Osteoblast (primary cell): ENCODE data around the gene NFS1. TPM values are rescaled to one million over a fixed set of nuclear protein-coding genes. Genes with fewer than 3 reads are reported as not detected.

Experiments
- DNase-seq: peaks from one replicate; pipeline ENCODE4 v3.0.0; 2011; ENCODE audit warnings: low spot score, mixed read lengths; ENCODE audit not compliant: insufficient read length; ENCODE audit errors: missing footprints
- H2AFZ ChIP-seq: 2 replicates; pipeline ENCODE4 v1.6.0; 2011; ENCODE audit warnings: mild to moderate bottlenecking, low read length
- H3K27ac ChIP-seq: 2 replicates; pipeline ENCODE4 v1.5.1; 2011; ENCODE audit warnings: mild to moderate bottlenecking, low read depth, low read length, moderate library complexity
- H3K27me3 ChIP-seq: 2 replicates; pipeline ENCODE4 v1.6.0; 2012; ENCODE audit warnings: mild to moderate bottlenecking, control low read depth, inconsistent platforms, low read length, moderate library complexity; ENCODE audit not compliant: insufficient read depth
- H3K36me3 ChIP-seq: 2 replicates; pipeline ENCODE4 v1.5.1; 2011; ENCODE audit warnings: mild to moderate bottlenecking, low read length, control low read depth, moderate library complexity; ENCODE audit not compliant: insufficient read depth
- H3K4me1 ChIP-seq: 2 replicates; pipeline ENCODE4 v1.5.1; 2011; ENCODE audit warnings: mild to moderate bottlenecking, low read length, control low read depth, moderate library complexity; ENCODE audit not compliant: insufficient read depth
- H3K4me2 ChIP-seq: 2 replicates; pipeline ENCODE4 v1.6.0; 2011; ENCODE audit warnings: mild to moderate bottlenecking, low read length; ENCODE audit not compliant: insufficient read depth
- H3K4me3 ChIP-seq: fragments of 200-600 bp; sonication (generic); 3 replicates; pipeline ENCODE4 v1.5.1; 2012; ENCODE audit warnings: mild to moderate bottlenecking, low read length, inconsistent platforms; ENCODE audit not compliant: insufficient read depth
- H3K79me2 ChIP-seq: 2 replicates; pipeline ENCODE4 v1.6.0; 2012; ENCODE audit warnings: mild to moderate bottlenecking, low read length, control low read depth, inconsistent platforms; ENCODE audit not compliant: insufficient read depth
- H3K9me3 ChIP-seq: 2 replicates; pipeline ENCODE4 v1.5.1; 2011; ENCODE audit warnings: low read depth, low read length, control low read depth
- H4K20me1 ChIP-seq: 2 replicates; pipeline ENCODE4 v1.6.0; 2012; ENCODE audit warnings: mild to moderate bottlenecking, low read length, control low read depth; ENCODE audit not compliant: insufficient read depth
- CTCF ChIP-seq: IDR thresholded peaks from 2 replicates; pipeline ENCODE4 v1.5.1; 2011; ENCODE audit warnings: mild to moderate bottlenecking, low read depth, low read length, moderate library complexity; ENCODE audit errors: extremely low read depth
- total RNA-seq: library from RNA; depleted of rRNA; stranded (reverse); fragments of >200 nt; gene quantifications from 2 replicates; pipeline ENCODE4 v1.2.3, GENCODE V29; 2012

NFS1 gene
- total RNA-seq, 1 donor: 21.7 TPM

DNA sequence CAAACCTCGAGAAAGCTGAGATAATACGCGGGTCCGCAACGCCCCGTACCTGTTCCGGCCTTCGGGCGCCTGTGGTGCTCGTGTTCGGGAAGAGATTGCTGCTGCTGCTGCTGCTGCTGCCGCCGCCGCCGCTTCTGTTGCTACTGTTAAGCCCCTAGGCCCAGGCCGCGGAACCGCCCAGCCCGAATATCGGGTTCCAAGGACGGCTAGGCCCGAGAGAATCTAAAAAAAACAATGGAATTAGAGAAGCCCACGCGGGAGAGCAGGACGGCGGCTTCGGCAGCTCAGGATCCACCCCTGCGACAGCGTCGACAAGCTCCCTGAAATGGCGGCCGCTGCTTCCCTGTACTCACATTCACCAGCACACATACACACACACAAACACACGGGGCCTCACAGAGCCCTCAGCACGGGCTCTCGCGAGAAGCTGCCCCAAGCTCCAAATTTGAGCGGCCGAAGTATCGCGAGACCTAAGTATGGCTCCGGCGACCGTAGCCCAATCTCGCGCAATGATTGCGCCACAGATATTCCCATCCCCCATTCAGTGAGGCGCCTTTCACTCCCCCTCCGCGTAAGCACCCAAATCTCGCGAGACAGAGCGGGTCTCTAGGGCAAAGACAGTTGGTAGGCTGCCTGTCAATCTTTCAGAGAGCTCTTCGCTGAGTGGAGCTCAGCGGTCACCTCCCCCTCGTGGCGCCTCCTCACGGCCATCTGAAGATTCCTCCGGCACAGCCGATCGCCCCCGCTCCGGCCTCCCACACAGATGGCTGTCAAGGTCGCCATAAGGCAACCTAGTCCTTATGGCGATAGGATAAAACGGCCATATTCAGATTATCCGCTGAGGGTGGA is 43.0 kb upstream of the NFS1 start, which contains the start of gene RBM39:
TSS of gene RBM39 (minus strand) at position 369 of the 849 bp plus-strand sequence. CDS start 1,386 bp downstream, outside the sequence.
- Histone ChIP-seq H3K4me2 (peak within 1 kb of the TSS; percentile 94), H3K79me2 (peaks cover 58% of the 10 kb centered on the region), H4K20me1 (peaks cover 28% of the 10 kb centered on the region), H3K27ac (peak within 1 kb of the TSS; percentile 99), H3K9me3 (no peaks in the 10 kb centered on the region), H3K4me3 (peak within 1 kb of the TSS; percentile 95), H3K27me3 (no peaks in the 10 kb centered on the region), H3K4me1 (peaks cover 36% of the 10 kb centered on the region), H3K36me3 (peaks cover 34% of the 10 kb centered on the region), H2AFZ (peak within 1 kb of the TSS; percentile 18)
- DNase-seq: peak; percentile 91
- TF ChIP-seq CTCF: peak; percentile 28

DNA sequence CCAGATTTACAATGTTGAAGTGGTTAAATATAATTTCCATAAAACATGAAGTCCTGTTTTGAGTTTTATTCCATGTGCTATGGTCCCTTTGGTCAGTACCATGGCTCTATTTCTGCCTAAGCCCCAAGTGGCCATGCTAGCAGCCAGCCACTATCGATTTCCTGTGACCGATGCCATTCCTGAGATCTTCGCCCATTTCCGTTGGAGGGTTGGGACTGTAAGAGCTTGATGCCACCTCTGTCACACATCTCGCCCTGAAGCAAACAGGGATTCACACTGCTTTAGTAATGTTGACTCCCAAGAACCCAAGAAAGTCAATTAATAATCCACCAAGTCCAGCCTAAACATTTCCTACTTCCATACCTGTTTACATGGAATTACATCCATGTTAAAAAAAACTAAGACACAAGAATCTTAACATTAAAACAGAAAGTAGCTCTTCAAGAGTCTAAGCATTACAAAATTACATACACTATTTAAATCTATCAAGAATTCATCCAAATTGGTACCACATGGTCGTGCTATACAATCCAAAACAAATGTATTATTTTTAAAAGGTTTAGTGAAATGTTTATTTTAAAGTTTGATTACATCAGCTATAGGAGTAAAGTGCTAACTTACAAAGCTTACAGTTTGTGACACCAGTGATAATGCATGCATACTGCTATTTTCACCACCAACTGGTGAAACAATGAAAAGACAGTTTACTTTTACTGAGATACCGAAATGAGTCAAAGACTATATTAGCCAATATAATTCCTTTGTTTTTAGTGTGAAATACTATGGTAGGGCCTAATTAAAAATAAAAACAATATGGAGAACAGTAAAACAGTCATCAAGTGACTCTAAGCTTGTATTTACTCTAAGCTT is 40.4 kb upstream of the NFS1 start:
- Histone ChIP-seq H3K79me2 (peaks cover 84% of the 10 kb centered on the region), H3K27ac (peak overlapping the region; percentile 98), H3K4me2 (peak overlapping the region; percentile 94), H3K36me3 (peaks cover 59% of the 10 kb centered on the region), H3K9me3 (no peaks in the 10 kb centered on the region), H4K20me1 (peaks cover 48% of the 10 kb centered on the region), H3K27me3 (no peaks in the 10 kb centered on the region), H3K4me3 (peak overlapping the region; percentile 95), H3K4me1 (peaks cover 57% of the 10 kb centered on the region), H2AFZ (no peak overlapping the region)
- peak; percentile 32 for DNase-seq
- TF ChIP-seq CTCF: peak; percentile 37

- Histone ChIP-seq H3K4me2 (peak overlapping the region; percentile 94), H3K36me3 (peaks cover 68% of the 10 kb centered on the region), H4K20me1 (peaks cover 58% of the 10 kb centered on the region), H3K9me3 (no peaks in the 10 kb centered on the region), H2AFZ (no peak overlapping the region), H3K27me3 (no peaks in the 10 kb centered on the region), H3K79me2 (peaks cover 93% of the 10 kb centered on the region), H3K4me3 (peak overlapping the region; percentile 4), H3K27ac (peak overlapping the region; percentile 98), H3K4me1 (peaks cover 56% of the 10 kb centered on the region)
- DNase-seq: peak; percentile 48
- no peak for TF ChIP-seq CTCF
Observed at GRCh38 chr20:35738410-35739179, 39.4 kb upstream of the NFS1 start.
